Measurements from ENCODE around the gene HAVCR2. TPM values are rescaled to one million over a fixed set of nuclear protein-coding genes. Genes with fewer than 3 reads are reported as not detected.
A peak's percentile ranks its signal among the peaks of the same experiment; 100 is the strongest.

The HAVCR2 gene
- total RNA-seq, 2 experiments from 2014 or later = 1.4 to 1.8 TPM

- ATAC-seq (ENCODE audit: poor library complexity) (no peak), DNase-seq (no peak)
- no peak for TF ChIP-seq CTCF (IDR thresholded peaks at IDR 0.05)
- H3K36me3 Mint-ChIP-seq (ENCODE audit: low read depth) = no peaks in the 10 kb centered on the region
- no peaks in the 10 kb centered on the region for H3K27me3 Mint-ChIP-seq
- no peak overlapping the region for H3K27ac ChIP-seq (ENCODE audit: low read depth in 1 of 2, low read length in 2 of 2)
- ChIA-PET CTCF (interaction anchor here (0.9 kb wide), 1 partner anchor 153 kb away, joined by 3 read pairs; no protein-coding TSS in a partner anchor), POLR2A (interaction anchor here (3.7 kb wide), 1 partner anchor 30 kb away, joined by 24 read pairs; the partner anchor contains the start of gene ITK)
- peaks cover 38% of the 10 kb centered on the region for H3K4me1 ChIP-seq (ENCODE audit: insufficient read depth, low read length)
- no peak overlapping the region for H3K4me3 ChIP-seq (ENCODE audit: low read length)
- H3K9me3 ChIP-seq (ENCODE audit: control insufficient read depth in 1 of 2, insufficient read depth in 1 of 2, low read length in 2 of 2) = no peaks in the 10 kb centered on the region
- peaks cover 61% of the 10 kb centered on the region for H3K4me1 Mint-ChIP-seq (ENCODE audit: low read depth)
- no peaks in the 10 kb centered on the region for H3K27me3 ChIP-seq (ENCODE audit: control insufficient read depth in 1 of 2, insufficient read depth in 2 of 2, low read length in 2 of 2)
- H3K36me3 ChIP-seq (ENCODE audit: insufficient read depth, low read length) = no peaks in the 10 kb centered on the region
- intact Hi-C loops (cut with DNase I, micrococcal nuclease) = no loop called here
- no peak overlapping the region for H3K4me3 Mint-ChIP-seq
- H3K9me3 Mint-ChIP-seq = no peaks in the 10 kb centered on the region
- H3K27ac Mint-ChIP-seq = peak overlapping the region; percentile 22
Measured at GRCh38 chr5:157150995-157151394, 42.2 kb upstream of the HAVCR2 start.

GRCh38 chr5:157148734-157149615, 40.1 kb upstream of the HAVCR2 start:
- Histone ChIP-seq H3K27me3 (ENCODE audit: control insufficient read depth in 1 of 2, insufficient read depth in 2 of 2, low read length in 2 of 2) (no peaks in the 10 kb centered on the region), H3K27ac (ENCODE audit: low read depth in 1 of 2, low read length in 2 of 2) (no peak overlapping the region), H3K9me3 (ENCODE audit: control insufficient read depth in 1 of 2, insufficient read depth in 1 of 2, low read length in 2 of 2) (no peaks in the 10 kb centered on the region), H3K4me1 (ENCODE audit: insufficient read depth, low read length) (peaks cover 35% of the 10 kb centered on the region), H3K36me3 (ENCODE audit: insufficient read depth, low read length) (no peaks in the 10 kb centered on the region), H3K4me3 (ENCODE audit: low read length) (no peak overlapping the region)
- ChIA-PET CTCF (interaction anchor here (0.6 to 1.9 kb wide), 34 partner anchors 8 to 179 kb away, joined by 3 to 13 read pairs (median 5); partner anchors contain the start of gene ITK), POLR2A (interaction anchor here (0.6 to 3.7 kb wide), 26 partner anchors 14 to 224 kb away, joined by 3 to 25 read pairs (median 4); partner anchors contain the start of gene ITK)
- Mint-ChIP-seq H3K27ac (peak overlapping the region; percentile 53), H3K27me3 (no peaks in the 10 kb centered on the region), H3K4me1 (ENCODE audit: low read depth) (peaks cover 46% of the 10 kb centered on the region), H3K9me3 (no peaks in the 10 kb centered on the region), H3K36me3 (ENCODE audit: low read depth) (peaks cover 3% of the 10 kb centered on the region), H3K4me3 (peak overlapping the region; percentile 28)
- TF ChIP-seq CTCF (IDR thresholded peaks at IDR 0.05) = peak; percentile 82
- intact Hi-C loops (cut with DNase I, micrococcal nuclease) = loop anchor here (1.0 to 10.0 kb wide), 9 partner anchors 32 to 706 kb away; partner anchors contain the start of genes CLINT1 (in 1 of the 2), ITK (in 1 of the 2) and THG1L (in 1 of the 2)
- DNase-seq (peak; percentile 66 to 92 (median 77)), ATAC-seq (ENCODE audit: poor library complexity) (peak; percentile 86)

- peak; percentile 25 to 73 (median 46) for DNase-seq
- H3K27me3 ChIP-seq (ENCODE audit: control insufficient read depth in 1 of 2, insufficient read depth in 2 of 2, low read length in 2 of 2) = no peaks in the 10 kb centered on the region
- ChIA-PET CTCF (interaction anchor here (1.5 to 2.1 kb wide), 3 partner anchors 11 to 185 kb away, joined by 7 to 13 read pairs (median 7); no protein-coding TSS in a partner anchor), POLR2A (interaction anchor here (0.7 to 2.9 kb wide), 56 partner anchors 9 to 588 kb away, joined by 3 to 60 read pairs (median 6); partner anchors contain the start of genes C5orf52, CYFIP2, HAVCR2 and ITK)
- Mint-ChIP-seq H3K4me3 (peak overlapping the region; percentile 95), H3K36me3 (ENCODE audit: low read depth) (peaks cover 49% of the 10 kb centered on the region), H3K27me3 (no peaks in the 10 kb centered on the region), H3K4me1 (ENCODE audit: low read depth) (peaks cover 61% of the 10 kb centered on the region), H3K9me3 (no peaks in the 10 kb centered on the region), H3K27ac (peak overlapping the region; percentile 98)
- H3K27ac ChIP-seq (ENCODE audit: low read depth in 1 of 2, low read length in 2 of 2) = peak overlapping the region; percentile 81 to 88
- peaks cover 13% of the 10 kb centered on the region for H3K36me3 ChIP-seq (ENCODE audit: insufficient read depth, low read length)
- intact Hi-C loops (cut with DNase I, micrococcal nuclease) = loop anchor here (5.0 to 10.0 kb wide), 2 partner anchors 599 to 711 kb away; partner anchors contain the start of genes CLINT1 (in 1 of the 2) and LSM11 (in 1 of the 2)
- peak; percentile 61 for ATAC-seq (ENCODE audit: poor library complexity)
- H3K4me3 ChIP-seq (ENCODE audit: low read length) = peak overlapping the region; percentile 98
- peaks cover 36% of the 10 kb centered on the region for H3K4me1 ChIP-seq (ENCODE audit: insufficient read depth, low read length)
- TF ChIP-seq CTCF (IDR thresholded peaks at IDR 0.05) = no peak
- H3K9me3 ChIP-seq (ENCODE audit: control insufficient read depth in 1 of 2, insufficient read depth in 1 of 2, low read length in 2 of 2) = no peaks in the 10 kb centered on the region
Measured at GRCh38 chr5:157143127-157143971, 34.5 kb upstream of the HAVCR2 start.

All from CD4-positive, alpha-beta T cell (primary cell).